ENCODE data around the gene FCRL6.

FCRL6 gene

GRCh38 chr1:159780583-159781582 lies 21.3 kb upstream of the FCRL6 start, which contains the start of gene DUSP23:
DUSP23 (plus strand) TSS chr1:159780962; CDS start chr1:159781101, 139 bp downstream.
- peak; percentile 56 for DNase-seq (ENCODE audit: low read depth)
- TF ChIP-seq, protein P1, sequence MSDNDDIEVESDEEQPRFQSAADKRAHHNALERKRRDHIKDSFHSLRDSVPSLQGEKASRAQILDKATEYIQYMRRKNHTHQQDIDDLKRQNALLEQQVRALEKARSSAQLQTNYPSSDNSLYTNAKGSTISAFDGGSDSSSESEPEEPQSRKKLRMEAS (IDR thresholded peaks at IDR 0.05; ENCODE audit: low read depth, low read length) = no peak
- TF ChIP-seq CTCF (IDR thresholded peaks at IDR 0.05; ENCODE audit: low read depth, low read length) = peak; percentile 66
- no peak within 1 kb of the TSS for H3K4me3 ChIP-seq (ENCODE audit: low read depth, low read length)

DNA sequence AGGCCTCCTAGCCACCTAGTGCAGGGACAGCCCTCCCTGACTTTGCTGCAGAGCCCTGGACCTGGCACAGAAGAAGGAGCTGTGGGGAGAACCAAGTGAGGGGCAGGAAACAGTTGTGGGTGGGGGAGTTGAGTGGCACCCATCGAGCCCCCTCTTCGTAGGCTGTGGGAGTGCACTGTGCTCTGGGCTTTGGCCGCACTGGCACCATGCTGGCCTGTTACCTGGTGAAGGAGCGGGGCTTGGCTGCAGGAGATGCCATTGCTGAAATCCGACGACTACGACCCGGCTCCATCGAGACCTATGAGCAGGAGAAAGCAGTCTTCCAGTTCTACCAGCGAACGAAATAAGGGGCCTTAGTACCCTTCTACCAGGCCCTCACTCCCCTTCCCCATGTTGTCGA lies 20.2 kb upstream of the FCRL6 start:
- H3K4me3 ChIP-seq (ENCODE audit: low read depth, low read length) = no peak overlapping the region
- no peak for DNase-seq (ENCODE audit: low read depth)
- TF ChIP-seq POLR2A (IDR thresholded peaks at IDR 0.05; ENCODE audit: extremely low read depth, insufficient read length) (no peak), MYC (IDR thresholded peaks at IDR 0.05; ENCODE audit: low read depth, low read length) (no peak), CTCF (IDR thresholded peaks at IDR 0.05; ENCODE audit: low read depth, low read length) (no peak)
- TF ChIP-seq, protein P1 (IDR thresholded peaks at IDR 0.05; ENCODE audit: low read depth, low read length) = no peak

DNA sequence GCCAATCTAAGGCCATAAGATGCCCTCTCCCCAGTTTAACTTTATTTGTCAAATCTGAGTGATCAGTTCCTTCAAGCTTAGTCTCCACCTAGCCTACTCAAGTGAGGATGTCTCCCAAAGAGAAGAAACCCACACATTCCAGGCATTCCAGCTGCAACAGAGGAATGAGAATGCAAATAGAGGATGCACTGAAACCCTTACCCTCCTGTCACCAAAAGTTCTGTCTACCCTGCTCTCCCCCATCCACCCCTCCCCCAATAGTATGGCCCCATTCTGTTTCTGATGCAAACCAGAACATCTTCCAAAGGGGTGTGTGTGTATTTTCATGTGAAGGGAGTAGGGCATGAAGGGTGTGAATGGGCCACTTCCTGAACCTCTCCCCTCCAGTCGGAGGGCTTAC lies 18.4 kb upstream of the FCRL6 start:
- TF ChIP-seq MYC (IDR thresholded peaks at IDR 0.05; ENCODE audit: low read depth, low read length) = no peak
- TF ChIP-seq POLR2A (IDR thresholded peaks at IDR 0.05; ENCODE audit: extremely low read depth, insufficient read length) = no peak
- TF ChIP-seq, protein P1 (IDR thresholded peaks at IDR 0.05; ENCODE audit: low read depth, low read length) = no peak
- no peak for TF ChIP-seq CTCF (IDR thresholded peaks at IDR 0.05; ENCODE audit: low read depth, low read length)
- DNase-seq (ENCODE audit: low read depth) = no peak
- H3K4me3 ChIP-seq (ENCODE audit: low read depth, low read length) = no peak overlapping the region

DNA sequence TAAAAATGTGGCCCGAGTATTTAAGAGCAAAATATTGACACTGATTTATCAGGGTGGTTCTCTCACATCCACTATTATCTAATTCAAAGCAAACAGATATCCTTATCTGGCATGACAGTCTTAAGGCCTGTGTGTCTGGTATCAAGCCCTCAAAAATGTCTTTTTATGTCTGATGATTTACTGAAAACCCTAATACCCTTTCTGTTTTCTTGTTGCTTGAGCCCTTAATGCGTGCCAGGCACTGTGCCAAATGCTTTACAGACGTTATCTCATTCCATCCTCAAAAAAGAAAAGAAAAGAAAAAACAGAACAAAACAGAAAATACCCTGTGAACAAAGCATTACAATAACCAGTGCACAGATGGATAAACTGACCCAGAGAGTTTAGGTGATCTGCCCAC lies 15.7 kb upstream of the FCRL6 start:
- no peak overlapping the region for H3K4me3 ChIP-seq (ENCODE audit: low read depth, low read length)
- TF ChIP-seq, protein P1 (IDR thresholded peaks at IDR 0.05; ENCODE audit: low read depth, low read length) = no peak
- TF ChIP-seq CTCF (IDR thresholded peaks at IDR 0.05; ENCODE audit: low read depth, low read length) = no peak
- no peak for TF ChIP-seq MYC (IDR thresholded peaks at IDR 0.05; ENCODE audit: low read depth, low read length)
- no peak for TF ChIP-seq POLR2A (IDR thresholded peaks at IDR 0.05; ENCODE audit: extremely low read depth, insufficient read length)
- DNase-seq (ENCODE audit: low read depth) = no peak

DNA sequence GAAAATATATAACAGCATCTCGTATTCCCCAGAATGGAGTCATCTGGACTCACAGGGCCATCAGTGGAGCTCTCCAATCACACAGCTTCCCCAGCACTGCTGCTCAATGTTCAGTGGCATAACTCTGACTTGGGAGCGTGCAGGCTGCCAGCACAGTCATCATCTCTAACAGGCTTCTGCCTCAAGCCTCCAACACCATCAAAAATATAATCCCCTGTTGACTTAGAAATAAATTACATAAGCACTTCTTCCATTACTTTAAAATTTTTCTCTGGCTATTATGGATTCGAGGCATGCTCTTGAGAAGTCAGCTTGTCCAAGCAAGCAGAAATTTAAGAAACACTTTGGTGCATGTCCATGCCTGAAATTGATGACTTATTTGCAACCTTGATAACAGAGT lies 15.2 kb upstream of the FCRL6 start:
- no peak for TF ChIP-seq POLR2A (IDR thresholded peaks at IDR 0.05; ENCODE audit: extremely low read depth, insufficient read length)
- H3K4me3 ChIP-seq (ENCODE audit: low read depth, low read length) = no peak overlapping the region
- no peak for DNase-seq (ENCODE audit: low read depth)

- DNase-seq (ENCODE audit: low read depth) = peak; percentile 36
- TF ChIP-seq POLR2A (IDR thresholded peaks at IDR 0.05; ENCODE audit: extremely low read depth, insufficient read length) (no peak), CTCF (IDR thresholded peaks at IDR 0.05; ENCODE audit: low read depth, low read length) (peak; percentile 55), MYC (IDR thresholded peaks at IDR 0.05; ENCODE audit: low read depth, low read length) (no peak)
- TF ChIP-seq, protein P1 (IDR thresholded peaks at IDR 0.05; ENCODE audit: low read depth, low read length) = peak; percentile 57
- no peak overlapping the region for H3K4me3 ChIP-seq (ENCODE audit: low read depth, low read length)
These were observed 11.8 kb upstream of the FCRL6 start for GRCh38 chr1:159790237-159790917.

Measured in NB4 (cell line).